Small intestine (tissue), 7 donors: ENCODE measurements around the gene FAM3A. TPM values are rescaled to one million over a fixed set of nuclear protein-coding genes. Genes with fewer than 3 reads are reported as not detected.

Experiments
- DNase-seq, 2 donors: peaks; one replicate each; pipeline versions ENCODE4 v3.0.0 to v3.0.0-alpha.2; 2013
- FAIRE-seq: peaks from 2 replicates; lab custom pipeline; 2012; peaks lifted over from hg19 to GRCh38; lab: Jason Lieb, UNC
- H3K27ac ChIP-seq, 3 donors: one replicate each; pipeline ENCODE4 v1.5.1; 2013; ENCODE audit warnings: low read length in 2 of 3, mild to moderate bottlenecking in 2 of 3, control low read depth in 1 of 3, inconsistent platforms in 1 of 3, low read depth in 1 of 3, moderate library complexity in 1 of 3
- H3K27me3 ChIP-seq, 3 donors: one replicate each; pipeline ENCODE4 v1.6.1; 2013; ENCODE audit warnings: low read length in 3 of 3, inconsistent platforms in 1 of 3; ENCODE audit not compliant: control insufficient read depth in 3 of 3, insufficient read depth in 3 of 3
- H3K36me3 ChIP-seq, 3 donors: one replicate each; pipeline ENCODE4 v1.6.1; 2013; ENCODE audit warnings: low read length in 3 of 3, inconsistent platforms in 1 of 3, low read depth in 1 of 3, mild to moderate bottlenecking in 1 of 3, moderate library complexity in 1 of 3; ENCODE audit not compliant: control insufficient read depth in 3 of 3, insufficient read depth in 2 of 3
- H3K4me1 ChIP-seq, 3 donors: one replicate each; pipeline ENCODE4 v1.6.1; 2013; ENCODE audit warnings: low read length in 2 of 3, inconsistent platforms in 1 of 3, low read depth in 1 of 3, mild to moderate bottlenecking in 1 of 3, moderate library complexity in 1 of 3; ENCODE audit not compliant: control insufficient read depth in 3 of 3, insufficient read depth in 2 of 3
- H3K4me3 ChIP-seq, 3 donors: one replicate each; pipeline ENCODE4 v1.5.1; 2013; ENCODE audit warnings: low read length in 3 of 3, control low read depth in 1 of 3, inconsistent platforms in 1 of 3, low read depth in 1 of 3, mild to moderate bottlenecking in 1 of 3, moderate library complexity in 1 of 3
- H3K9me3 ChIP-seq, 2 donors: one replicate each; pipeline ENCODE4 v1.6.1; 2013; ENCODE audit warnings: low read depth in 1 of 2, low read length in 1 of 2; ENCODE audit not compliant: control insufficient read depth in 2 of 2, insufficient read depth in 1 of 2
- WGBS, 3 donors: extraction: QIAGEN DNeasy Blood & Tissue Kit; methylation state at CpG; one replicate each; pipeline ENCODE4 v1.1.7; 2013; 5-methylcytosine and 5-hydroxymethylcytosine counted together
- polyA plus RNA-seq, 4 donors: library from polyadenylated mRNA; stranded (reverse) in 3 of 4; unstranded in 1 of 4; fragments of 200-250 nt in 3 of 4; fragments of 120-200 nt in 1 of 4; gene quantifications; one replicate each; pipeline versions ENCODE4 v1.2.1 to v1.2.3, GENCODE V29; 2013
- donor health status: healthy with polysubstance abuse.
- donor health status: control.
- donor health status: control.
- donor health status: Bipolar disorder and iron deficiency.
- donor health status: healthy.

Gene FAM3A
- polyA plus RNA-seq, 4 donors: 45.6 to 123 (median 90.1) TPM

- H3K27ac ChIP-seq: no peak overlapping the region
- H3K36me3 ChIP-seq: peaks cover 0 to 32% (median 1%) of the 10 kb centered on the region in 3 donors
- H3K27me3 ChIP-seq: no peaks in the 10 kb centered on the region
- DNase-seq: no peak
- 80 to 95% (median 93%) methylated on average over 2 of the region's 2 CpGs for WGBS, 3 donors
- no peaks in the 10 kb centered on the region for H3K9me3 ChIP-seq
- no peak overlapping the region for H3K4me3 ChIP-seq
- FAIRE-seq: no peak
- peaks cover 0 to 20% (median 0%) of the 10 kb centered on the region in 3 donors for H3K4me1 ChIP-seq
These were observed 2.3 kb downstream of the FAM3A start for GRCh38 chrX:154513716-154514115.

- H3K36me3 ChIP-seq: peaks cover 0 to 39% (median 1%) of the 10 kb centered on the region in 3 donors
- H3K4me3 ChIP-seq: no peak overlapping the region
- DNase-seq (no peak), FAIRE-seq (no peak)
- H3K4me1 ChIP-seq: peaks cover 0 to 17% (median 0%) of the 10 kb centered on the region in 3 donors
- WGBS, 3 donors: 85 to 93% (median 93%) methylated on average over 14 to 16 of the region's 16 CpGs
- no peaks in the 10 kb centered on the region for H3K9me3 ChIP-seq
- H3K27me3 ChIP-seq: no peaks in the 10 kb centered on the region
- H3K27ac ChIP-seq: no peak overlapping the region
These were observed 3.0 kb downstream of the FAM3A start for GRCh38 chrX:154512879-154513553.

- Histone ChIP-seq H3K4me1 (peaks cover 0 to 4% (median 0%) of the 10 kb centered on the region in 3 donors), H3K9me3 (no peaks in the 10 kb centered on the region), H3K27ac (no peak overlapping the region), H3K4me3 (no peak overlapping the region), H3K27me3 (no peaks in the 10 kb centered on the region), H3K36me3 (peaks cover 1 to 52% (median 2%) of the 10 kb centered on the region in 3 donors)
- FAIRE-seq (no peak), DNase-seq (no peak)
- 76 to 86% (median 85%) methylated on average over 10 to 12 of the region's 12 CpGs for WGBS, 3 donors
These were observed 4.3 kb downstream of the FAM3A start for GRCh38 chrX:154511761-154512160.

GRCh38 chrX:154509455-154509854 lies 6.6 kb downstream of the FAM3A start:
- H3K4me1 ChIP-seq: no peaks in the 10 kb centered on the region
- H3K4me3 ChIP-seq: no peak overlapping the region
- 96 to 98% (median 97%) methylated on average over 5 of the region's 5 CpGs for WGBS, 3 donors
- FAIRE-seq (no peak), DNase-seq (no peak)
- no peaks in the 10 kb centered on the region for H3K9me3 ChIP-seq
- H3K27me3 ChIP-seq: no peaks in the 10 kb centered on the region
- H3K36me3 ChIP-seq: peaks cover 1 to 68% (median 2%) of the 10 kb centered on the region in 3 donors
- H3K27ac ChIP-seq: no peak overlapping the region

- Histone ChIP-seq H3K4me3 (no peak overlapping the region), H3K4me1 (no peaks in the 10 kb centered on the region), H3K9me3 (no peaks in the 10 kb centered on the region), H3K27ac (no peak overlapping the region), H3K27me3 (no peaks in the 10 kb centered on the region), H3K36me3 (peaks cover 1 to 65% (median 2%) of the 10 kb centered on the region in 3 donors)
- DNase-seq (no peak), FAIRE-seq (no peak)
- WGBS, 3 donors: 88 to 93% (median 92%) methylated on average over 12 to 13 of the region's 13 CpGs
These were observed 7.7 kb downstream of the FAM3A start for GRCh38 chrX:154508384-154508745.

- 82 to 89% (median 87%) methylated on average over 13 to 24 of the region's 24 CpGs for WGBS, 3 donors
- FAIRE-seq: no peak
- no peaks in the 10 kb centered on the region for H3K9me3 ChIP-seq
- H3K4me3 ChIP-seq: no peak overlapping the region
- no peak for DNase-seq
- no peaks in the 10 kb centered on the region for H3K4me1 ChIP-seq
- H3K36me3 ChIP-seq: peaks cover 1 to 60% (median 2%) of the 10 kb centered on the region in 3 donors
- H3K27me3 ChIP-seq: no peaks in the 10 kb centered on the region
- no peak overlapping the region for H3K27ac ChIP-seq
These were observed 8.2 kb downstream of the FAM3A start for GRCh38 chrX:154507673-154508383.

- no peak overlapping the region for H3K4me3 ChIP-seq
- no peak overlapping the region for H3K27ac ChIP-seq
- peaks cover 1 to 52% (median 2%) of the 10 kb centered on the region in 3 donors for H3K36me3 ChIP-seq
- no peak for FAIRE-seq
- H3K4me1 ChIP-seq: no peaks in the 10 kb centered on the region
- no peak for DNase-seq
- WGBS, 3 donors: 90 to 94% (median 93%) methylated on average over 24 to 37 of the region's 37 CpGs
- no peaks in the 10 kb centered on the region for H3K9me3 ChIP-seq
- no peaks in the 10 kb centered on the region for H3K27me3 ChIP-seq
These were observed 9.3 kb downstream of the FAM3A start for GRCh38 chrX:154506483-154507332.

- Histone ChIP-seq H3K4me1 (no peaks in the 10 kb centered on the region), H3K27me3 (no peaks in the 10 kb centered on the region), H3K4me3 (no peak overlapping the region), H3K27ac (no peak overlapping the region), H3K36me3 (peaks cover 1 to 46% (median 2%) of the 10 kb centered on the region in 3 donors), H3K9me3 (no peaks in the 10 kb centered on the region)
- no peak for DNase-seq
- 84 to 88% (median 86%) methylated on average over 11 to 12 of the region's 12 CpGs for WGBS, 3 donors
- FAIRE-seq: no peak
These were observed 10.3 kb downstream of the FAM3A start for GRCh38 chrX:154505734-154506133.
